ENCODE results near the gene ST8SIA6. TPM values are rescaled to one million over a fixed set of nuclear protein-coding genes. Genes with fewer than 3 reads are reported as not detected.

ST8SIA6 gene
- total and polyA plus RNA-seq, 4 donors, result 0.43 to 22.0 (median 2.9) TPM

DNA sequence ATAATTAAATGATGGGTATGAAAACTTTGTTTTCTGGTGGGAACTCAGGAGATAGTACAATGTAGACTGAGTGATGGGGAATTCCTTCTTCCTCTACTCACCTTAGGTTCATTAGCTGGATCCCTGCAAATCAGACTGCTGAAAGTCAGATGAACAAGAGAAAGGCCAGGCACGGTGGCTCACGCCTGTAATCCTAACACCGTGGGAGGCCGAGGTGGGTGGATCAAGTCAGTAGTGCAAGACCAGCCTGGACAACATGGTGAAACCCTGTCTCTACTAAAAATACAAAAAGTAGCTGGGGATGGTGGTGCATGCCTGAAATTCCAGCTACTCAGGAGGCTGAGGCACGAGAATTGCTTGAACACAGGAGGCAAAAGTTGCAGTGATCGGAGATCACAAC is 28.7 kb upstream of the ST8SIA6 start:
- Histone ChIP-seq H3K27ac (ENCODE audit: low read depth in 1 of 2, low read length in 1 of 2) (no peak overlapping the region), H3K9me3 (ENCODE audit: control insufficient read depth in 4 of 4, insufficient read depth in 3 of 4, low read length in 3 of 4) (peaks cover 0 to 2% (median under 1%) of the 10 kb centered on the region in 4 donors), H3K4me1 (ENCODE audit: control insufficient read depth in 5 of 5, insufficient read depth in 5 of 5, low read length in 5 of 5) (no peaks in the 10 kb centered on the region), H3K27me3 (ENCODE audit: control insufficient read depth in 3 of 3, insufficient read depth in 3 of 3, low read length in 2 of 3) (no peaks in the 10 kb centered on the region), H3K9ac (ENCODE audit: insufficient read depth in 1 of 2, low read length in 2 of 2) (no peak overlapping the region), H3K36me3 (ENCODE audit: control insufficient read depth in 4 of 4, insufficient read depth in 4 of 4, low read length in 4 of 4) (no peaks in the 10 kb centered on the region), H3K4me3 (no peak overlapping the region)
- WGBS, 2 donors, result 91 to 93% methylated on average over 6 of the region's 6 CpGs
- TF ChIP-seq, protein P1, sequence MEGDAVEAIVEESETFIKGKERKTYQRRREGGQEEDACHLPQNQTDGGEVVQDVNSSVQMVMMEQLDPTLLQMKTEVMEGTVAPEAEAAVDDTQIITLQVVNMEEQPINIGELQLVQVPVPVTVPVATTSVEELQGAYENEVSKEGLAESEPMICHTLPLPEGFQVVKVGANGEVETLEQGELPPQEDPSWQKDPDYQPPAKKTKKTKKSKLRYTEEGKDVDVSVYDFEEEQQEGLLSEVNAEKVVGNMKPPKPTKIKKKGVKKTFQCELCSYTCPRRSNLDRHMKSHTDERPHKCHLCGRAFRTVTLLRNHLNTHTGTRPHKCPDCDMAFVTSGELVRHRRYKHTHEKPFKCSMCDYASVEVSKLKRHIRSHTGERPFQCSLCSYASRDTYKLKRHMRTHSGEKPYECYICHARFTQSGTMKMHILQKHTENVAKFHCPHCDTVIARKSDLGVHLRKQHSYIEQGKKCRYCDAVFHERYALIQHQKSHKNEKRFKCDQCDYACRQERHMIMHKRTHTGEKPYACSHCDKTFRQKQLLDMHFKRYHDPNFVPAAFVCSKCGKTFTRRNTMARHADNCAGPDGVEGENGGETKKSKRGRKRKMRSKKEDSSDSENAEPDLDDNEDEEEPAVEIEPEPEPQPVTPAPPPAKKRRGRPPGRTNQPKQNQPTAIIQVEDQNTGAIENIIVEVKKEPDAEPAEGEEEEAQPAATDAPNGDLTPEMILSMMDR (IDR thresholded peaks at IDR 0.05; ENCODE audit: control extremely low read depth, extremely low read depth), result no peak
- ATAC-seq (ENCODE audit: insufficient read depth, low FRiP score) (no peak), DNase-seq (no peak)

DNA sequence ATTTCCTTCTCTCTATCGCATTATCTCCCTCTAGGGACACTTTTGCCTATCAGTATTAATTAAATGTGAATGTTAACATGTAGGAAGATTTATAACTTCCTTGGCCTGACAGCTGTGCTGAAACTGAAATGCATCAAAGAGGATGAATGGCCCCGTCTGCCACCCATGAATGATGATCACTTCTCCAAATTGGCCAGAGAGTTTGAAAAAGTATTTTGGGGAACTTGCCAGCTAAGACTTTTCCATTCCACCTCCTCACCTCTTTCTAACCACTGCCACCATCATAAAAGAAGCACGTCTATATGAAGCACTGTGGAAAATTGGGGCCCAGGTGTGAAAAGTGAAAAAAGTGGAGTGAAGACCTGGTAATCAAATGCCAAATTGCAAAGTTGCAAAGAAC is 25.4 kb upstream of the ST8SIA6 start:
- whole genome bisulfite sequencing, 2 donors, result 24 to 50% methylated on average over 3 of the region's 3 CpGs
- Histone ChIP-seq H3K27ac (ENCODE audit: low read depth in 1 of 2, low read length in 1 of 2) (no peak overlapping the region), H3K9ac (ENCODE audit: insufficient read depth in 1 of 2, low read length in 2 of 2) (no peak overlapping the region), H3K27me3 (ENCODE audit: control insufficient read depth in 3 of 3, insufficient read depth in 3 of 3, low read length in 2 of 3) (no peaks in the 10 kb centered on the region), H3K9me3 (ENCODE audit: control insufficient read depth in 4 of 4, insufficient read depth in 3 of 4, low read length in 3 of 4) (peaks cover 0 to 2% (median under 1%) of the 10 kb centered on the region in 4 donors), H3K36me3 (ENCODE audit: control insufficient read depth in 4 of 4, insufficient read depth in 4 of 4, low read length in 4 of 4) (no peaks in the 10 kb centered on the region), H3K4me3 (no peak overlapping the region), H3K4me1 (ENCODE audit: control insufficient read depth in 5 of 5, insufficient read depth in 5 of 5, low read length in 5 of 5) (no peaks in the 10 kb centered on the region)
- ATAC-seq (ENCODE audit: insufficient read depth, low FRiP score) (no peak), DNase-seq (no peak)
- TF ChIP-seq, protein P1 (IDR thresholded peaks at IDR 0.05; ENCODE audit: control extremely low read depth, extremely low read depth), result no peak

GRCh38 chr10:17479015-17479615 is 24.7 kb upstream of the ST8SIA6 start:
- ATAC-seq (ENCODE audit: insufficient read depth, low FRiP score) (no peak), DNase-seq (no peak)
- peaks cover 0 to 2% (median under 1%) of the 10 kb centered on the region in 4 donors for H3K9me3 ChIP-seq (ENCODE audit: control insufficient read depth in 4 of 4, insufficient read depth in 3 of 4, low read length in 3 of 4)
- H3K9ac ChIP-seq (ENCODE audit: insufficient read depth in 1 of 2, low read length in 2 of 2), result no peak overlapping the region
- H3K4me1 ChIP-seq (ENCODE audit: control insufficient read depth in 5 of 5, insufficient read depth in 5 of 5, low read length in 5 of 5), result no peaks in the 10 kb centered on the region
- TF ChIP-seq, protein P1 (IDR thresholded peaks at IDR 0.05; ENCODE audit: control extremely low read depth, extremely low read depth), result no peak
- WGBS, 2 donors, result 89 to 92% methylated on average over 4 of the region's 4 CpGs
- H3K27me3 ChIP-seq (ENCODE audit: control insufficient read depth in 3 of 3, insufficient read depth in 3 of 3, low read length in 2 of 3), result no peaks in the 10 kb centered on the region
- no peak overlapping the region for H3K27ac ChIP-seq (ENCODE audit: low read depth in 1 of 2, low read length in 1 of 2)
- no peaks in the 10 kb centered on the region for H3K36me3 ChIP-seq (ENCODE audit: control insufficient read depth in 4 of 4, insufficient read depth in 4 of 4, low read length in 4 of 4)
- H3K4me3 ChIP-seq, result no peak overlapping the region

DNA sequence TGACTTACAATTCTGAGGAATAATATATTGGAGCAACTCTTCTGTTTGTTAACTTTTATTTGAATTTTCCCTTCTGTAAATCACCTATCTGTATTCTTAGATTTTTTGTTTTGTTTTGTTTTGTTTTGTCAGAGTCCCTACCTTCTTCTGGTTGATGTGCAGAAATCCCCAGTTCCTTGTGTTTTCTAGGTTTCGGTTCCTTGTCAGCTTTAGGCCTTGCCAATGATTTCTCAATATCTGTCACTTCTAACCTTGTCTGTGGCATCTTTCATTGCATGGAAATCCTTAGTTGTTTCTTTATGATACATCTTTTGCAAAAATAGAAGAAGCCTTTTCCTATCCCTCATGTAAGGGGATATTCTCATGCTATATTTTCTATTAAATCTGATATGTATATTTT is 21.7 kb upstream of the ST8SIA6 start:
- ATAC-seq (ENCODE audit: insufficient read depth, low FRiP score) (no peak), DNase-seq (no peak)
- H3K9me3 ChIP-seq (ENCODE audit: control insufficient read depth in 4 of 4, insufficient read depth in 3 of 4, low read length in 3 of 4), result no peaks in the 10 kb centered on the region
- H3K27ac ChIP-seq (ENCODE audit: low read depth in 1 of 2, low read length in 1 of 2), result no peak overlapping the region
- H3K4me1 ChIP-seq (ENCODE audit: control insufficient read depth in 5 of 5, insufficient read depth in 5 of 5, low read length in 5 of 5), result no peaks in the 10 kb centered on the region
- 49 to 77% methylated on average over 1 of the region's 1 CpG for WGBS, 2 donors
- H3K9ac ChIP-seq (ENCODE audit: insufficient read depth in 1 of 2, low read length in 2 of 2), result no peak overlapping the region
- H3K4me3 ChIP-seq, result no peak overlapping the region
- TF ChIP-seq, protein P1 (IDR thresholded peaks at IDR 0.05; ENCODE audit: control extremely low read depth, extremely low read depth), result no peak
- H3K36me3 ChIP-seq (ENCODE audit: control insufficient read depth in 4 of 4, insufficient read depth in 4 of 4, low read length in 4 of 4), result no peaks in the 10 kb centered on the region
- peaks cover 0 to 2% (median 0%) of the 10 kb centered on the region in 3 donors for H3K27me3 ChIP-seq (ENCODE audit: control insufficient read depth in 3 of 3, insufficient read depth in 3 of 3, low read length in 2 of 3)
